ENCODE data around the gene RALGAPA1.

RALGAPA1 gene

GRCh38 chr14:35506927-35507326 is 302.2 kb downstream of the RALGAPA1 start:
- DNase-seq (ENCODE audit: insufficient read length, low spot score) (no peak), FAIRE-seq (no peak)

GRCh38 chr14:35506461-35506860 is 302.6 kb downstream of the RALGAPA1 start:
- FAIRE-seq = no peak
- DNase-seq (ENCODE audit: insufficient read length, low spot score) = no peak

- FAIRE-seq = no peak
These were observed 304.8 kb downstream of the RALGAPA1 start for GRCh38 chr14:35504260-35504659.

GRCh38 chr14:35503646-35504045 is 305.4 kb downstream of the RALGAPA1 start:
- FAIRE-seq (no peak), DNase-seq (ENCODE audit: insufficient read length, low spot score) (no peak)

More at GRCh38 chr14:35504260-35504659, 304.8 kb downstream of the RALGAPA1 start:
- no peak for DNase-seq (ENCODE audit: insufficient read length, low spot score)

GRCh38 chr14:35499180-35499579 is 309.9 kb downstream of the RALGAPA1 start:
- no peak for FAIRE-seq
- DNase-seq (ENCODE audit: insufficient read length, low spot score) = no peak

GRCh38 chr14:35495278-35495677 is 313.8 kb downstream of the RALGAPA1 start:
- FAIRE-seq = no peak
- DNase-seq (ENCODE audit: insufficient read length, low spot score) = no peak

- no peak for DNase-seq (ENCODE audit: insufficient read length, low spot score)
- FAIRE-seq = no peak
These were observed 316.5 kb downstream of the RALGAPA1 start for GRCh38 chr14:35492569-35493014.

All from GM19239 (cell line).